ENCODE data around the gene RFC3.

DNA sequence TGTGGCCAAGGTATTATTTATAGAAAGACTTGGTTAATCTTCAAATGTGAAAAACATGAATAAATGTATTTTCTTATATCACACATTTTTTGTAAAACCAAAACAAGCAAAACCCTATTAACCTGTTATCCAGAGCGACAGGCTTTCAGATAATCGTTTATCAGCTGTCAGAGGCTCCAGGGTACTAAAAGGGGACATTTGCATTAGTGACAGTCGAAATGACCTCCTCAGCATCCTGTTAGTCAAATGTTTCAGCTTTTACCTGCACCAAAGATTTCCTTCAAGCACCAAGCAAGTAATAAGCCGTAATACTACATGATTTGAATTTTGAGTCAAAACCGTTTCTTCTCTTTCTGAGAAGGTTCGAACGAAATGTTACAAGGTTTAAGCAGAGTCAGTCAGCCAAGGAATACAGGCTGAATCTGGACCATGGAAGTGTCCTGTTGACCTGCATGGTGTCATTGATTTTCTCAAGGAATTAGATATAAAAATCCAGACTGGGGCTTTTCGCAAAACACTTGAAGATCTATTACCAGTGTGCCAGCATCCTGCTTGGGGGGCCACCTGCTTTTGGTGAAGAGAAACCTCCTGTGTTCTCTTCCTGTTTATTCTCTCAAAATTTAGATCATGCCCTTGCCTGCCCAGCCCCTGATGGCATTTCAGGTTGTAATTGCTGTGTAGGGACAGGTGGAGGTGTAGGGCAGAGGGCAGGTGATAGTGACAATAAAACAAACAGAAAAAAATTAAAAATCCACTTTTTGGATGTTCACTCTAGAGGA lies 11.3 kb upstream of the RFC3 start:
- TF ChIP-seq, protein P1, sequence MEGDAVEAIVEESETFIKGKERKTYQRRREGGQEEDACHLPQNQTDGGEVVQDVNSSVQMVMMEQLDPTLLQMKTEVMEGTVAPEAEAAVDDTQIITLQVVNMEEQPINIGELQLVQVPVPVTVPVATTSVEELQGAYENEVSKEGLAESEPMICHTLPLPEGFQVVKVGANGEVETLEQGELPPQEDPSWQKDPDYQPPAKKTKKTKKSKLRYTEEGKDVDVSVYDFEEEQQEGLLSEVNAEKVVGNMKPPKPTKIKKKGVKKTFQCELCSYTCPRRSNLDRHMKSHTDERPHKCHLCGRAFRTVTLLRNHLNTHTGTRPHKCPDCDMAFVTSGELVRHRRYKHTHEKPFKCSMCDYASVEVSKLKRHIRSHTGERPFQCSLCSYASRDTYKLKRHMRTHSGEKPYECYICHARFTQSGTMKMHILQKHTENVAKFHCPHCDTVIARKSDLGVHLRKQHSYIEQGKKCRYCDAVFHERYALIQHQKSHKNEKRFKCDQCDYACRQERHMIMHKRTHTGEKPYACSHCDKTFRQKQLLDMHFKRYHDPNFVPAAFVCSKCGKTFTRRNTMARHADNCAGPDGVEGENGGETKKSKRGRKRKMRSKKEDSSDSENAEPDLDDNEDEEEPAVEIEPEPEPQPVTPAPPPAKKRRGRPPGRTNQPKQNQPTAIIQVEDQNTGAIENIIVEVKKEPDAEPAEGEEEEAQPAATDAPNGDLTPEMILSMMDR (IDR thresholded peaks at IDR 0.05): no peak
- no peak for TF ChIP-seq POLR2A (IDR thresholded peaks at IDR 0.05)

Measured in lower leg skin (tissue), 3 donors.